Heart left ventricle (tissue), 13 donors: ENCODE results near the gene WDR70.

Experiments
- CTCF ChIP-seq, 12 donors: fragments of 200-600 bp; sonication (generic) in 4 of 12; IDR thresholded peaks; one replicate each; pipeline versions ENCODE4 v1.5.0 to v1.8.0; 2018 to 2022; ENCODE audit warnings: antibody characterized with exemption in 12 of 12, mild to moderate bottlenecking in 5 of 12
- POLR2A ChIP-seq, 2 donors: fragments of 450-650 bp; IDR thresholded peaks; one replicate each; pipeline ENCODE4 v1.6.1; 2017; ENCODE audit warnings: antibody characterized with exemption in 2 of 2, mild to moderate bottlenecking in 2 of 2, moderate library complexity in 2 of 2
- donor health status: ischemic (EF 13 %, LVEDD 7.1; RV severe dilation, severe dysfunction).
- donor health status: DM: no; HTN: yes; CAD: no.
- donor health status: DM: no; HTN: no; CAD: no.
- donor health status: ischemic (EF 25% LVEDD 6.9; RV normal size, moderate dysfunction).
- donor health status: ischemic (EF 25% LVEDD 5.7; RV mildly dilated, moderate dysfunction).
- donor health status: ischemic (EF 35%, LVEDD 5.7; RV mildly dilated, moderate dysfunction).
- donor health status: nonischemic (EF 11% LVEDD 7.7; RV severe dilation, severe dysfunction).
- donor health status: DM: yes; HTN: yes; CAD: no.
- donor health status: PGD.
- donor health status: ischemic (EF 29% LVEDD 5.4; RV normal size, mild dysfunction).
- donor health status: nonischemic (EF 23%, LVEDD 6.1; RV moderate dilation, normal function).

GRCh38 chr5:37667846-37668245, 288.7 kb downstream of the WDR70 start:
- TF ChIP-seq CTCF (IDR thresholded peaks at IDR 0.05) (no peak), POLR2A (IDR thresholded peaks at IDR 0.05) (no peak)
